ENCODE measurements around the gene RFX3.

DNA sequence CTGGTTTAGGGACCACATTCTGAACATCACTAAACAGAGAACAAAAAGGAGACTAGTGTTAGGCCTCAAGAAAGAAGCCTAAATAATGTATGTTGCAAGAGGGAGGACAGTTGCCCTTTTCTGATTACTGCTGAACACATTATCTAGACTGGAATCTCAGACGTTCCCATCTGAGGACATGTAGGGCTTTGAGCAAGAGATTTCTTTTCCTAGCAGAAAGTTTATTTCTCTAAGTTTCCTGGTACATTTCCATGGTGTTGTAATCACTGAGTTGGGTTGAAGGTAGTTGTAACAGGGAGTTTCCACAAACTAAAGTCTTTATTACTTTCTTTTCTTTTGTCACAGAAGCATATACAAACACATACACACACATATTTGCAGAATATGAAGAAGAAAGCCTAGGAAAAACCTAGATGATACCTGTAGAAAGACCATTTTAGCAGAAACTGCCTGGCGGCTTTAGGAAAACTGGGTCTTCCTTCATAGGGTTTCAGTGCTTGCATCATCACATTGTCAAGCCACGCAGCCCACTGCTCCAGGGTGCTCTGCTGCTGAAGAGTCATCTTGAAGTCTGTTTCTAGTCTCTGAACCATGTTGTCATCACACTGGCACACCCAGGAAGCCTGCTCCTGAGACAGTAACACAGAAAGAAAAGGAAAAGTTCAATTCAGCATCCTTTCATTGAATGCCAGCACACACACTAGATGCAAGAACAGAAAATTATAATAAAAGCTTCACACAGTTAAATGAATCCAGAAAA is 269.1 kb downstream of the RFX3 start:
- TF ChIP-seq, protein P1, sequence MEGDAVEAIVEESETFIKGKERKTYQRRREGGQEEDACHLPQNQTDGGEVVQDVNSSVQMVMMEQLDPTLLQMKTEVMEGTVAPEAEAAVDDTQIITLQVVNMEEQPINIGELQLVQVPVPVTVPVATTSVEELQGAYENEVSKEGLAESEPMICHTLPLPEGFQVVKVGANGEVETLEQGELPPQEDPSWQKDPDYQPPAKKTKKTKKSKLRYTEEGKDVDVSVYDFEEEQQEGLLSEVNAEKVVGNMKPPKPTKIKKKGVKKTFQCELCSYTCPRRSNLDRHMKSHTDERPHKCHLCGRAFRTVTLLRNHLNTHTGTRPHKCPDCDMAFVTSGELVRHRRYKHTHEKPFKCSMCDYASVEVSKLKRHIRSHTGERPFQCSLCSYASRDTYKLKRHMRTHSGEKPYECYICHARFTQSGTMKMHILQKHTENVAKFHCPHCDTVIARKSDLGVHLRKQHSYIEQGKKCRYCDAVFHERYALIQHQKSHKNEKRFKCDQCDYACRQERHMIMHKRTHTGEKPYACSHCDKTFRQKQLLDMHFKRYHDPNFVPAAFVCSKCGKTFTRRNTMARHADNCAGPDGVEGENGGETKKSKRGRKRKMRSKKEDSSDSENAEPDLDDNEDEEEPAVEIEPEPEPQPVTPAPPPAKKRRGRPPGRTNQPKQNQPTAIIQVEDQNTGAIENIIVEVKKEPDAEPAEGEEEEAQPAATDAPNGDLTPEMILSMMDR (tag by site-specific recombination; IDR thresholded peaks at IDR 0.05): no peak
- TF ChIP-seq ZNF629 (tag by site-specific recombination; IDR thresholded peaks at IDR 0.05) (no peak), ZBTB6 (tag by site-specific recombination; IDR thresholded peaks at IDR 0.05) (no peak), ZNF639 (tag by site-specific recombination; IDR thresholded peaks at IDR 0.05) (no peak), ZSCAN5A (tag by site-specific recombination; IDR thresholded peaks at IDR 0.05) (no peak), HOXD13 (CRISPR knock-in tag; IDR thresholded peaks at IDR 0.05; ENCODE audit: borderline replicate concordance) (no peak), BCL11B (tag by site-specific recombination; IDR thresholded peaks at IDR 0.05; ENCODE audit: low read depth) (no peak), HOXA7 (CRISPR knock-in tag; IDR thresholded peaks at IDR 0.05; ENCODE audit: borderline replicate concordance) (no peak), SP3 (tag by site-specific recombination; IDR thresholded peaks at IDR 0.05) (no peak), ZNF530 (tag by site-specific recombination; IDR thresholded peaks at IDR 0.05; ENCODE audit: low read depth) (no peak), ZBTB1 (tag by site-specific recombination; IDR thresholded peaks at IDR 0.05) (no peak), ZNF138 (tag by site-specific recombination; IDR thresholded peaks at IDR 0.05; ENCODE audit: borderline replicate concordance) (no peak), ATF2 (tag by site-specific recombination; IDR thresholded peaks at IDR 0.05; ENCODE audit: low read depth) (no peak)
- TF ChIP-seq, protein P2, sequence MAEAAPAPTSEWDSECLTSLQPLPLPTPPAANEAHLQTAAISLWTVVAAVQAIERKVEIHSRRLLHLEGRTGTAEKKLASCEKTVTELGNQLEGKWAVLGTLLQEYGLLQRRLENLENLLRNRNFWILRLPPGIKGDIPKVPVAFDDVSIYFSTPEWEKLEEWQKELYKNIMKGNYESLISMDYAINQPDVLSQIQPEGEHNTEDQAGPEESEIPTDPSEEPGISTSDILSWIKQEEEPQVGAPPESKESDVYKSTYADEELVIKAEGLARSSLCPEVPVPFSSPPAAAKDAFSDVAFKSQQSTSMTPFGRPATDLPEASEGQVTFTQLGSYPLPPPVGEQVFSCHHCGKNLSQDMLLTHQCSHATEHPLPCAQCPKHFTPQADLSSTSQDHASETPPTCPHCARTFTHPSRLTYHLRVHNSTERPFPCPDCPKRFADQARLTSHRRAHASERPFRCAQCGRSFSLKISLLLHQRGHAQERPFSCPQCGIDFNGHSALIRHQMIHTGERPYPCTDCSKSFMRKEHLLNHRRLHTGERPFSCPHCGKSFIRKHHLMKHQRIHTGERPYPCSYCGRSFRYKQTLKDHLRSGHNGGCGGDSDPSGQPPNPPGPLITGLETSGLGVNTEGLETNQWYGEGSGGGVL (tag by site-specific recombination; IDR thresholded peaks at IDR 0.05): no peak
